ENCODE measurements around the gene STAM.

STAM gene

GRCh38 chr10:17648243-17649035 is 4.5 kb downstream of the STAM start:
- DNase-seq: no peak

GRCh38 chr10:17649052-17649451 is 5.1 kb downstream of the STAM start:
- DNase-seq: no peak

GRCh38 chr10:17649836-17650235 is 5.9 kb downstream of the STAM start:
- no peak for DNase-seq

- DNase-seq: no peak
Measured at GRCh38 chr10:17650416-17650815, 6.5 kb downstream of the STAM start.

- no peak for DNase-seq
Measured at GRCh38 chr10:17651896-17652295, 7.9 kb downstream of the STAM start.

- no peak for DNase-seq
Measured at GRCh38 chr10:17652585-17652984, 8.6 kb downstream of the STAM start.

- no peak for DNase-seq
Measured at GRCh38 chr10:17655009-17655408, 11.1 kb downstream of the STAM start.

GRCh38 chr10:17655567-17656146 is 11.7 kb downstream of the STAM start:
- DNase-seq: no peak

GRCh38 chr10:17657103-17657500 is 13.2 kb downstream of the STAM start:
- DNase-seq: no peak

- no peak for DNase-seq
Measured at GRCh38 chr10:17659365-17659764, 15.4 kb downstream of the STAM start.

- DNase-seq: no peak
Measured at GRCh38 chr10:17660921-17661320, 17.0 kb downstream of the STAM start.

GRCh38 chr10:17661510-17661909 is 17.6 kb downstream of the STAM start:
- DNase-seq: no peak

GRCh38 chr10:17662193-17663138 is 18.5 kb downstream of the STAM start:
- no peak for DNase-seq

GRCh38 chr10:17663450-17663849 is 19.5 kb downstream of the STAM start:
- no peak for DNase-seq

GRCh38 chr10:17665747-17666146 is 21.8 kb downstream of the STAM start:
- DNase-seq: no peak

- DNase-seq: no peak
Measured at GRCh38 chr10:17668435-17669184, 24.7 kb downstream of the STAM start.

- no peak for DNase-seq
Measured at GRCh38 chr10:17669185-17669872, 25.4 kb downstream of the STAM start.

- DNase-seq: no peak
Measured at GRCh38 chr10:17671307-17671706, 27.4 kb downstream of the STAM start.

- no peak for DNase-seq
Measured at GRCh38 chr10:17673471-17674061, 29.6 kb downstream of the STAM start.

- DNase-seq: no peak
Measured at GRCh38 chr10:17674566-17674965, 30.6 kb downstream of the STAM start.

- DNase-seq: no peak
Measured at GRCh38 chr10:17675638-17676037, 31.7 kb downstream of the STAM start.

GRCh38 chr10:17676919-17677318 is 33.0 kb downstream of the STAM start:
- DNase-seq: no peak

Data from SHP77 treated with DMSO at 0.1 percent for 48 hours (cell line).